ENCODE data around the gene NKAIN4. TPM values are rescaled to one million over a fixed set of nuclear protein-coding genes. Genes with fewer than 3 reads are reported as not detected.

The NKAIN4 gene
- total RNA-seq, 2 donors from 2014 or later, result not detected

- H3K27me3 Mint-ChIP-seq, result peaks cover 0 to 2% of the 10 kb centered on the region in 2 donors
- no peaks in the 10 kb centered on the region for H3K9me3 Mint-ChIP-seq
- DNase-seq (ENCODE audit: low spot score), result no peak
- H3K4me1 Mint-ChIP-seq (ENCODE audit: low read depth in 2 of 2), result no peaks in the 10 kb centered on the region
- no peak for ATAC-seq
- no peaks in the 10 kb centered on the region for H3K36me3 Mint-ChIP-seq
- H3K4me3 Mint-ChIP-seq, result no peak within 1 kb of the TSS
- H3K27ac Mint-ChIP-seq, result no peak within 1 kb of the TSS
Measured at GRCh38 chr20:63292904-63293303, 38.6 kb upstream of the NKAIN4 start, which contains the start of gene COL20A1. TSS of gene COL20A1 (plus strand) at chr20:63293186. CDS start at chr20:63295108, 1,922 bp downstream.

DNA sequence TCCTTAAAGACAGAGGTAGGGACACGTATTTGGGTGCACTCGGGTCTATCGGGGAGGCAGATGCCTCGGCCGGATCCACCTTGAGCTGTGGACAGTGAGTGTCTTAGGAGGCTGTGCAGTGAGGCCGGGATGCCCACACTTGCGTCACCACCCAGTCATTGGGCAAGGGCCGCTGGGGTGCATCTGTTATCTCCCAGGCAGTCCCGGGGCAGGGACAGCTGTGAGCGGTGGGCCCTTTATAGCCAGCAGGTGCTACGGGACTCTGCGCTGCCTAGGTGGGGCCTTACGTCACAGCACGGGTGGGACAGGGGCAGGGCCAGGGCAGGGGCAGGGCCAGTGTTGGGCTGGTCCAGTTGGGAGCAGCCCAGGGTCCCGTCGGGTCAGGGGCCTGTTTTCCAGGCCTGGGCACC, 38.0 kb upstream of the NKAIN4 start:
- ATAC-seq (no peak), DNase-seq (ENCODE audit: low spot score) (no peak)
- Mint-ChIP-seq H3K4me3 (no peak overlapping the region), H3K36me3 (no peaks in the 10 kb centered on the region), H3K4me1 (ENCODE audit: low read depth in 2 of 2) (no peaks in the 10 kb centered on the region), H3K27ac (no peak overlapping the region), H3K27me3 (peaks cover 0 to 2% of the 10 kb centered on the region in 2 donors), H3K9me3 (no peaks in the 10 kb centered on the region)

- Mint-ChIP-seq H3K4me3 (no peak overlapping the region), H3K9me3 (no peaks in the 10 kb centered on the region), H3K27me3 (peaks cover 0 to 2% of the 10 kb centered on the region in 2 donors), H3K36me3 (no peaks in the 10 kb centered on the region), H3K27ac (no peak overlapping the region), H3K4me1 (ENCODE audit: low read depth in 2 of 2) (no peaks in the 10 kb centered on the region)
- DNase-seq (ENCODE audit: low spot score) (no peak), ATAC-seq (no peak)
Measured at GRCh38 chr20:63291811-63292210, 37.5 kb upstream of the NKAIN4 start.

DNA sequence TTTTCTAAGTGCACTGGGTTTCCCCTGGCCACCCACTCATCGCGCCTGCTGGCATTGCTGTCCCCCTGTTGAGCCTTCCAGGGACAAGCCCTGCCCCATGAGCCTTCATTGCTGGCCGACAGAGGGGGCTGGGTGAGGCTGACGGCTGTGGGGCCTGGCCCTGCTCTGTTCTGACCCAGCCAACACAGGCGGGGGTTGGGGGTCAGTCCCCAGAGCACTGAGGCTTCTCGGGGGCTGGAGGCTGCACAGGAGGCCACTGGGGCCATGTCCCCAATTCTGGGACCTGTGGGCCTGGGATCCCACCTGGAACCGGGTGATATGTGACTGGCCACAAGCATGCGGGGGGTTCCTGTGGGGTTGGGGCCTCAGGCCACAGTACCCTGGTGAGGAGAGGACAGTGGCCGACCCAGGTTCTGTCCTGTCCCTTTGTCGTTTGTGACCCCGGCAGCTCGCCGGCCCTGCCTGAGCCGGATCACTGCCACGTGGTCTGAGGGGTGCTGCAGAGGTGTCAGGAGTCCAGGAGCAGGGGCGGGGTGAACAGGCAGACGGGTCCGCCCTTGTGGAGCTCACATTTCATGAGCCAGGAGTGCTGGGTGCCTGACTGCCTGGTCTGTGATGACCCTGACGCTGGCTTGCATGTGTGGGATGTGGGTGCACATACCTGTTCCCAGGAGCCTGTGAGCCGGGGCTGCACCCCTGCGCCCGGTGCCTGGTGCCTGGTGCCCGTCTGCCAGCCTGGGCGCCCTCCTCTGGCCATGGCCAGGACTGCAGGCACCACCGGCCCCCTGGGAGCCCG, 36.6 kb upstream of the NKAIN4 start:
- H3K9me3 Mint-ChIP-seq, result no peaks in the 10 kb centered on the region
- H3K4me3 Mint-ChIP-seq, result no peak overlapping the region
- peaks cover 0 to 2% of the 10 kb centered on the region in 2 donors for H3K27me3 Mint-ChIP-seq
- H3K4me1 Mint-ChIP-seq (ENCODE audit: low read depth in 2 of 2), result no peaks in the 10 kb centered on the region
- DNase-seq (ENCODE audit: low spot score), result no peak
- no peaks in the 10 kb centered on the region for H3K36me3 Mint-ChIP-seq
- ATAC-seq, result peak; percentile 48 to 55
- H3K27ac Mint-ChIP-seq, result no peak overlapping the region

DNA sequence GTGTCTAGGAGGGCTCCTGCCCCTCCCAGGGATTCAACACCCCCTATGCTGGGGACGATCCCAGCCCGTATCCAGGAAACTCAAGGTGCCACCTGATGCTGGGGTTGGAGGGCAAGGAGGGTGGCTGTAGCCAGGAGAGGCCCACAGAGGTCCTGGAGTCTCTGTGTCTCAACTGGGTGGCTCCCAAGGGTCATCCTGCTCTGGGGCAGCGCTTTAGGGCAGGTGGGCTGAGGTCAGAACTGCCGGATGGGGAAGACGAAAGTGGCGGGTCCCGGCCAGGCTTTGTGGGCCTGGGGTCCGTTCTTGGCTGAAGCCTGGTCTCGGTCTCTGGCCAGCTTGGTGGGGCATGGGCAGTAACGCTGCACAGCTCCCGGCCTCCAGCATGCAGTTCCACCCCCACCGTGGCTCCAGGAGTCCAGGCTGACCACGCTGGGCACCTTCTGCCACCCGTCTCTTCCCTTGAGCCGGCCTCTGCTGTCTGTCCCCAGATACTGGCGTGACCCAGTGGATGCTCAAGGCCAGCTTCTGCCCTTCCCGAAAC, 35.9 kb upstream of the NKAIN4 start:
- H3K36me3 Mint-ChIP-seq, result no peaks in the 10 kb centered on the region
- H3K9me3 Mint-ChIP-seq, result no peaks in the 10 kb centered on the region
- DNase-seq (ENCODE audit: low spot score) (no peak), ATAC-seq (no peak)
- no peaks in the 10 kb centered on the region for H3K4me1 Mint-ChIP-seq (ENCODE audit: low read depth in 2 of 2)
- peaks cover 0 to 1% of the 10 kb centered on the region in 2 donors for H3K27me3 Mint-ChIP-seq
- H3K27ac Mint-ChIP-seq, result no peak overlapping the region
- no peak overlapping the region for H3K4me3 Mint-ChIP-seq

DNA sequence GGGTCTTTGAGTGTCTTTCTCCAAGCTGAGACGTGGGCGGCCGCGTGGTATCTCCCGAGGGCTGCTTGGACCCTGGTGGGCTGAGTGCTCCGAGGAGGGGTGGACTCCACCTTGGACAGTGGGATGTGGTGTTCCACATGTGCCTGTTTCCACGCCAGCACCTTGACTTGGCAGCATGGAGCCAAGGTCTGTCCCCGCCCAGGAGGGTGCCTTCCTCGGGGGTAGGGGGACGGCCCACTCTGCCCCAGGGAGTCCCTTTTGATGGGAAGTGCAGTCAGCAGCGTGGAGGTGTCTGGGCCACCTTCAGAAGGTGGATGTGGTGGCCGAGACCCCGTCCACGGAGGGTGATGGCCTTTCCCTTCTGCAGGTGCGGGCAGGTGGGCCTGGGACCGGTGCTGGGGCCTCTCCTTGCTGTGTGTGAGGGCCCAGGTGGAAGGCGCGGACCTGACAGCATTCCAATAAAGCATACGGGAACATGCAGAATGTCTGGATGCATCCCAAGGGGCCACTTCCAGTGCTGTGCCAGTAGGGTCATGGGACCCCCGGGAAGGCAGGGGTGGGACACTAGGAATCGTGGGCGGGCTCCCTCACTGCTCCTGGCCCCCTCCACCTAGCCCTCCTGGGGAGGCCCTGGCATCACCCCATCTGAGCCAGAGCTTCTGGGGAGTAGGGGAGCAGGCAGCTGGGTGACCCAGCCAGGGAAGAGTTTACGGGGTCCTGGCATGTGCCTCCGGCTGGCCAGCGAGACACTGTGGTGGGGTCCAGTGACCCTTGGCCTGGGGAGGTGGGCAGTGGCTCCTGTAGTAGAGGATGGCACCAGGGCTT, 35.3 kb upstream of the NKAIN4 start:
- Mint-ChIP-seq H3K4me3 (no peak overlapping the region), H3K36me3 (no peaks in the 10 kb centered on the region), H3K27ac (no peak overlapping the region), H3K27me3 (no peaks in the 10 kb centered on the region), H3K4me1 (ENCODE audit: low read depth in 2 of 2) (no peaks in the 10 kb centered on the region), H3K9me3 (no peaks in the 10 kb centered on the region)
- ATAC-seq, result no peak
- DNase-seq (ENCODE audit: low spot score), result no peak

- no peak overlapping the region for H3K27ac Mint-ChIP-seq
- H3K4me3 Mint-ChIP-seq, result no peak overlapping the region
- ATAC-seq (no peak), DNase-seq (ENCODE audit: low spot score) (no peak)
- no peaks in the 10 kb centered on the region for H3K4me1 Mint-ChIP-seq (ENCODE audit: low read depth in 2 of 2)
- H3K27me3 Mint-ChIP-seq, result no peaks in the 10 kb centered on the region
- H3K9me3 Mint-ChIP-seq, result no peaks in the 10 kb centered on the region
- H3K36me3 Mint-ChIP-seq, result no peaks in the 10 kb centered on the region
Measured at GRCh38 chr20:63288581-63289251, 34.5 kb upstream of the NKAIN4 start.

- H3K27me3 Mint-ChIP-seq, result no peaks in the 10 kb centered on the region
- ATAC-seq, result no peak
- H3K27ac Mint-ChIP-seq, result no peak overlapping the region
- no peak for DNase-seq (ENCODE audit: low spot score)
- no peak overlapping the region for H3K4me3 Mint-ChIP-seq
- no peaks in the 10 kb centered on the region for H3K4me1 Mint-ChIP-seq (ENCODE audit: low read depth in 2 of 2)
- no peaks in the 10 kb centered on the region for H3K9me3 Mint-ChIP-seq
- H3K36me3 Mint-ChIP-seq, result no peaks in the 10 kb centered on the region
Measured at GRCh38 chr20:63287697-63288580, 33.7 kb upstream of the NKAIN4 start.

- no peak overlapping the region for H3K4me3 Mint-ChIP-seq
- DNase-seq (ENCODE audit: low spot score) (no peak), ATAC-seq (no peak)
- H3K4me1 Mint-ChIP-seq (ENCODE audit: low read depth in 2 of 2), result no peaks in the 10 kb centered on the region
- no peaks in the 10 kb centered on the region for H3K27me3 Mint-ChIP-seq
- no peaks in the 10 kb centered on the region for H3K9me3 Mint-ChIP-seq
- no peaks in the 10 kb centered on the region for H3K36me3 Mint-ChIP-seq
- H3K27ac Mint-ChIP-seq, result no peak overlapping the region
Measured at GRCh38 chr20:63286781-63287696, 32.8 kb upstream of the NKAIN4 start.

DNA sequence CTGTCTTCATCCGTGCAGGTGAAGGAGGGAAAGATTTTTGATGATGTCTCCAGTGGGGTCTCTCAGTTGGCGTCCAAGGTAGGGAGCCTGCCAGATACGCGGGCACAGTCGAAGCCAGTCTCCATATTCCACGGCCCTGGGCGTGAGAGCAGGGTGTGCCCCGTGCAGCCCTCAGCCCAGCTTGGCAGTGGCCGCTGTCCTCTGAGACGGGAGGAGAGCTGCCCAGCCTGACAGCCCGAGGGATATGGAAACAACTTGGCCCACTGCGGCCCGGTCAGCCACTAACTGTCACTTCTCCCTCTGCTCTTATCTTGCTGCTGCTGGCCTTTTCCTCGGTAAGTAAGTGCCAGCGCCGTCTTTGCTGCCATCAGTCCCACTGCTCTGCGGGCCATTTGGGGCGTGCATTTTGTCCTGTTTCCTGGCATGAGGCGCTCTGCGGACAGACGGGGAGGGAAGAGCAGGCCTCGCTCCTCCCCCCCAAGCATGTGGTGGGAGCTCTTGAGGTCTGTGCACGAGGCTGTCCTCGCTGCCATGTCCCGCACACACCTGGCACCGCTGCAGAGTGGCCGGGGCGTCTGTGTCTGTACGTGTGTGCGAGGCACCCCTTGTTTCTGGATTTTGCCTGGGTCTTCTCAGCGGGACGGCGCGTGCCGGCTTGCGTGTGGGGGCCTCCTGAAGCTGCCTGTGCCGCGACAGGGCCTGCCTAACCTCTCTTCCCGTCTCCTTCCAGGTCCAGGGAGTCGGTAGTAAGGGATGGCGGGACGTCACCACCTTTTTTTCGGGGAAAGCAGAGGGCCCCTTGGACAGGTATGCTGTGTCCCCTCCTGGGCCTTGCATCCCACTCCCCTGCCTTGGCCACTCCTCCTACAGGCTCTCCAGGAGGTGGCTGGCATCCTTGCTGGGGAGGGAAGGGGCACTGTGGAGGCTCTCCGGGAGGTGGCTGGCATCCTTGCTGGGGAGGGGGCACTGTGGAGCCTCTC, 31.7 kb upstream of the NKAIN4 start:
- H3K4me1 Mint-ChIP-seq (ENCODE audit: low read depth in 2 of 2), result no peaks in the 10 kb centered on the region
- no peaks in the 10 kb centered on the region for H3K9me3 Mint-ChIP-seq
- ATAC-seq, result no peak
- H3K4me3 Mint-ChIP-seq, result no peak overlapping the region
- H3K27me3 Mint-ChIP-seq, result no peaks in the 10 kb centered on the region
- no peaks in the 10 kb centered on the region for H3K36me3 Mint-ChIP-seq
- no peak for DNase-seq (ENCODE audit: low spot score)
- no peak overlapping the region for H3K27ac Mint-ChIP-seq

DNA sequence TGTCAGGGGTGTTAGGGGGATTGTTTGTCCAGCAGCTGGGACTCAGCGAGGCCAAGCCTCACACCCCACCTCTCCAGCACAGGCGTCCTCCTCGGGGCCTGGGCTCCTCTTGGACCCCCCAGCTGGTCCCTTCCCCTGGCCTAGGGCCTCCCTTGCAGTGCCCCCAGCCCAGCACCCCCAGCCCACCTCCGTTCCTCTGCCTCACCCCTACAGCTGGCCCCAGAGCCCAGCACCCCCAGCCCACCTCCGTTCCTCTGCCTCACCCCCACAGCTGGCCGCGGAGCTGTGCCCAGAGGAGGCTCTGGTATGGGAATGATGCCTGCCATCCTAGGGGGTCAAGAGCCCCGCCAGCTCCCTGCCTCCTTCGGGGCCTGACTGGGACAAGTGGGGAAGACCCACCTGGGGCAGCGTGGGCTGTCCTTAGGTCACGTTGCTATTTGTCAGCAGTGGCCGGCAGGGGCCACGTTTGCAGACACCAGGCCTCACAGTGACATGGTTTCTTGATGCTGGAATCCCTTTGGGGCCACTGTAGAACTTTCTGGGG, 30.8 kb upstream of the NKAIN4 start:
- Mint-ChIP-seq H3K4me3 (no peak overlapping the region), H3K27me3 (no peaks in the 10 kb centered on the region), H3K4me1 (ENCODE audit: low read depth in 2 of 2) (no peaks in the 10 kb centered on the region), H3K9me3 (no peaks in the 10 kb centered on the region), H3K36me3 (no peaks in the 10 kb centered on the region), H3K27ac (no peak overlapping the region)
- no peak for ATAC-seq
- DNase-seq (ENCODE audit: low spot score), result no peak
